Hepatocyte (in vitro differentiated cells): ENCODE results near the gene RALGDS. TPM values are rescaled to one million over a fixed set of nuclear protein-coding genes. Genes with fewer than 3 reads are reported as not detected.

Experiments used
- DNase-seq: peaks from one replicate; pipeline ENCODE4 v3.0.0-alpha.2; 2016; ENCODE audit warnings: low spot score
- H2AFZ ChIP-seq: fragments of 200-600 bp; sonication (generic); 2 replicates; pipeline ENCODE4 v1.6.0; 2016; ENCODE audit warnings: antibody characterized with exemption, mild to moderate bottlenecking
- H3K27ac ChIP-seq: fragments of 200-600 bp; sonication (generic); 2 replicates; pipeline ENCODE4 v1.5.1; 2016; ENCODE audit warnings: mild to moderate bottlenecking
- H3K27me3 ChIP-seq: fragments of 200-600 bp; sonication (generic); 2 replicates; pipeline ENCODE4 v1.6.1; 2016
- H3K36me3 ChIP-seq: fragments of 200-600 bp; sonication (generic); replicated peaks from 2 replicates; pipeline ENCODE4 v1.5.1; 2016; ENCODE audit warnings: low read depth; ENCODE audit not compliant: insufficient read depth
- H3K4me1 ChIP-seq: fragments of 200-600 bp; sonication (generic); 2 replicates; pipeline ENCODE4 v1.5.1; 2016; ENCODE audit warnings: mild to moderate bottlenecking, moderate library complexity; ENCODE audit not compliant: insufficient read depth
- H3K4me2 ChIP-seq: fragments of 200-600 bp; sonication (generic); 2 replicates; pipeline ENCODE4 v1.6.0; 2016
- H3K4me3 ChIP-seq: fragments of 200-600 bp; sonication (generic); 2 replicates; pipeline ENCODE4 v1.5.1; 2016; ENCODE audit warnings: mild to moderate bottlenecking
- H3K79me2 ChIP-seq: fragments of 200-600 bp; sonication (generic); 2 replicates; pipeline ENCODE4 v1.6.0; 2017; ENCODE audit warnings: mild to moderate bottlenecking
- H3K9me2 ChIP-seq: fragments of 200-600 bp; sonication (generic); replicated peaks from 2 replicates; pipeline ENCODE4 v1.6.0; 2017; ENCODE audit warnings: mild to moderate bottlenecking; ENCODE audit not compliant: insufficient read depth
- H3K9me3 ChIP-seq: fragments of 200-600 bp; sonication (generic); 2 replicates; pipeline ENCODE4 v1.5.1; 2016; ENCODE audit warnings: low read depth, mild to moderate bottlenecking
- H4K20me1 ChIP-seq: fragments of 200-600 bp; sonication (generic); 2 replicates; pipeline ENCODE4 v1.6.0; 2016; ENCODE audit warnings: mild to moderate bottlenecking; ENCODE audit not compliant: insufficient read depth, poor library complexity, severe bottlenecking
- EZH2 ChIP-seq: fragments of 200-600 bp; sonication (generic); IDR thresholded peaks from 2 replicates; pipeline ENCODE4 v1.6.1; 2016; ENCODE audit warnings: antibody characterized with exemption, mild to moderate bottlenecking, borderline replicate concordance
- EZH2phosphoT487 ChIP-seq: fragments of 200-600 bp; sonication (generic); IDR thresholded peaks from one replicate; pipeline ENCODE4 v1.6.1; 2018; ENCODE audit warnings: antibody characterized with exemption, mild to moderate bottlenecking, low read depth, moderate library complexity; ENCODE audit not compliant: unreplicated experiment, severe bottlenecking
- WGBS: methylation state at CpG from one replicate; pipeline ENCODE4 v1.1.6; 2016; ENCODE audit warnings: low lambda C conversion rate; ENCODE audit errors: missing lambda C conversion rate; 5-methylcytosine and 5-hydroxymethylcytosine counted together
- polyA plus RNA-seq: library from polyadenylated mRNA; unstranded; fragments of >200 nt; fragmentation: Nextera tagmentation; extraction: Ambion mirVana; gene quantifications from 2 replicates; pipeline ENCODE4 v1.2.1, GENCODE V29; 2016
- total RNA-seq: library from RNA; depleted of rRNA; stranded (reverse); fragments of >200 nt; gene quantifications from 2 replicates; pipeline ENCODE4 v1.2.3, GENCODE V29; 2014
- TF ChIP-seq, protein P1 (sequence below): fragments of 200-600 bp; sonication (generic); IDR thresholded peaks from 2 replicates; pipeline ENCODE4 v1.5.1; 2016; ENCODE audit warnings: antibody characterized with exemption, mild to moderate bottlenecking; ENCODE audit not compliant: poor library complexity

The RALGDS gene
- total and polyA plus RNA-seq, 2 experiments from 2014 or later: 26.9 to 48.0 TPM

DNA sequence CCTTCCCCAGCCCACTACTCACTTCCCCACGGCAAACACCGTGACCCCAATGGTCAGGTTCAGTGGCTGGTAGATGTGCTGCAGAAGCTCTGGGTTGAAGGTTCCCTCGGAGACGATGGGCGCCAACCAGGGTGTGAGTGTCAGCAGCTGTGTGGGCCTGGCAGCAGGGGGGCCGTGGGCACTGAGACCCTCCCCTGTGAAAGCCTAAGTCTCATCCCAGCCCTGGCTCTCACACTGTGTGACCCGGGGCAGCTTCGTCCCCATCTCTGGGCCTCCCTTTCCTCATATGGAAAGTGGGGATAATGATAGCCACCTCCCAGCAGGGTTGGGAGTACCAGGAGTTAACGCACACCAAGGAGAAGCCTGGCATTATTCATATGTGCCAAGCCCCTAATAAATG, 34.1 kb upstream of the RALGDS start:
- H4K20me1 ChIP-seq: no peaks in the 10 kb centered on the region
- no peaks in the 10 kb centered on the region for H3K36me3 ChIP-seq
- no peaks in the 10 kb centered on the region for H3K9me3 ChIP-seq
- H3K4me3 ChIP-seq: no peak overlapping the region
- DNase-seq: no peak
- WGBS: 91% methylated on average over 9 of the region's 9 CpGs
- H3K27me3 ChIP-seq: no peaks in the 10 kb centered on the region
- H3K4me2 ChIP-seq: no peak overlapping the region
- TF ChIP-seq EZH2phosphoT487 (no peak), EZH2 (no peak)
- TF ChIP-seq, protein P1, sequence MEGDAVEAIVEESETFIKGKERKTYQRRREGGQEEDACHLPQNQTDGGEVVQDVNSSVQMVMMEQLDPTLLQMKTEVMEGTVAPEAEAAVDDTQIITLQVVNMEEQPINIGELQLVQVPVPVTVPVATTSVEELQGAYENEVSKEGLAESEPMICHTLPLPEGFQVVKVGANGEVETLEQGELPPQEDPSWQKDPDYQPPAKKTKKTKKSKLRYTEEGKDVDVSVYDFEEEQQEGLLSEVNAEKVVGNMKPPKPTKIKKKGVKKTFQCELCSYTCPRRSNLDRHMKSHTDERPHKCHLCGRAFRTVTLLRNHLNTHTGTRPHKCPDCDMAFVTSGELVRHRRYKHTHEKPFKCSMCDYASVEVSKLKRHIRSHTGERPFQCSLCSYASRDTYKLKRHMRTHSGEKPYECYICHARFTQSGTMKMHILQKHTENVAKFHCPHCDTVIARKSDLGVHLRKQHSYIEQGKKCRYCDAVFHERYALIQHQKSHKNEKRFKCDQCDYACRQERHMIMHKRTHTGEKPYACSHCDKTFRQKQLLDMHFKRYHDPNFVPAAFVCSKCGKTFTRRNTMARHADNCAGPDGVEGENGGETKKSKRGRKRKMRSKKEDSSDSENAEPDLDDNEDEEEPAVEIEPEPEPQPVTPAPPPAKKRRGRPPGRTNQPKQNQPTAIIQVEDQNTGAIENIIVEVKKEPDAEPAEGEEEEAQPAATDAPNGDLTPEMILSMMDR: no peak
- no peaks in the 10 kb centered on the region for H3K9me2 ChIP-seq
- no peaks in the 10 kb centered on the region for H3K4me1 ChIP-seq
- H2AFZ ChIP-seq: no peak overlapping the region
- H3K27ac ChIP-seq: no peak overlapping the region
- H3K79me2 ChIP-seq: no peaks in the 10 kb centered on the region

DNA sequence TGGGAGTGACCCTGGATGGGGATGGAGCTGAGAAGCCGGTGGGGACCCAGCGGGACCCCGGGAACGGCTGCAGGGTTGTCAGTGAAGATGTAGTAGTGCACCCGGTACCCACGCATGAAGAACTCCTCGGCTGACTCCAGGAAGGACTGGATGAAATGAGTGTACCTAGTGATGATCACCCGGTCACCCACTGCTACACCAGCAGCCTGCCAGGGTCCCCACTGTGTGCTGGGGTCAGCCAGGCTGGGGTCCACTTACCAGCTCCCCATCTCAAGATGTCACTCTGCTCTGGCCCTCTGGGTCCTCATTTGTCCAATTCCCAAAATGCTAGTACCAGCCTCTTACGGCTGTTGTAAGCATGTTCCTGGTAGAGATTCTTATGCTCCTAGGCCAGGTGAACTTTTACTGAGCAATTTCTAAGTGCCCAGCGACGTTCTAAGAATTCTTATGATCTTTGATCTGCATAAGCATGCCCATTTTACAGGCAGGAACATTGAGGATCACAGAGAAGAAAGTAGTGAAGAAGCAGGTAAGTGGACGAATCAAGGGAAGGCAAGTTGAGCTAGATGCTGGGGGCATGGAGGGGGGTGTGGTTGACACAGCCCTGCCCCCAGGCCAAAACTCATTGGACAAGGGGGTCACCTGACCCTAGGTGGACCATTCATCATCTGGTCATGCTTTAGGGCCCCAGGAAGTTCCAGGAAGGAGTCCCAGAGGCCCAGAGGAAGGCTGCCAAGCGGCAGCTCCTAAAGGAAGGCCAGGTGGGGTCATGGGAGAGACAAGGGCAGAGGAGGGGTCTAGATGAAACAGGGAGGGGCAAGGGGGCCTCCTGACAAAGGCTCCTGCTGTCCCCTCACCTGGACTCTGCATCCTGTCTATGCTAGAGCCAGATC, 33.3 kb upstream of the RALGDS start:
- Histone ChIP-seq H4K20me1 (no peaks in the 10 kb centered on the region), H3K4me1 (no peaks in the 10 kb centered on the region), H3K27ac (no peak overlapping the region), H3K9me2 (no peaks in the 10 kb centered on the region), H3K4me2 (no peak overlapping the region), H3K9me3 (no peaks in the 10 kb centered on the region), H3K79me2 (no peaks in the 10 kb centered on the region), H3K36me3 (no peaks in the 10 kb centered on the region), H3K4me3 (no peak overlapping the region), H3K27me3 (no peaks in the 10 kb centered on the region), H2AFZ (no peak overlapping the region)
- TF ChIP-seq EZH2: no peak
- TF ChIP-seq, protein P1: no peak
- 92% methylated on average over 13 of the region's 13 CpGs for WGBS
- no peak for DNase-seq

DNA sequence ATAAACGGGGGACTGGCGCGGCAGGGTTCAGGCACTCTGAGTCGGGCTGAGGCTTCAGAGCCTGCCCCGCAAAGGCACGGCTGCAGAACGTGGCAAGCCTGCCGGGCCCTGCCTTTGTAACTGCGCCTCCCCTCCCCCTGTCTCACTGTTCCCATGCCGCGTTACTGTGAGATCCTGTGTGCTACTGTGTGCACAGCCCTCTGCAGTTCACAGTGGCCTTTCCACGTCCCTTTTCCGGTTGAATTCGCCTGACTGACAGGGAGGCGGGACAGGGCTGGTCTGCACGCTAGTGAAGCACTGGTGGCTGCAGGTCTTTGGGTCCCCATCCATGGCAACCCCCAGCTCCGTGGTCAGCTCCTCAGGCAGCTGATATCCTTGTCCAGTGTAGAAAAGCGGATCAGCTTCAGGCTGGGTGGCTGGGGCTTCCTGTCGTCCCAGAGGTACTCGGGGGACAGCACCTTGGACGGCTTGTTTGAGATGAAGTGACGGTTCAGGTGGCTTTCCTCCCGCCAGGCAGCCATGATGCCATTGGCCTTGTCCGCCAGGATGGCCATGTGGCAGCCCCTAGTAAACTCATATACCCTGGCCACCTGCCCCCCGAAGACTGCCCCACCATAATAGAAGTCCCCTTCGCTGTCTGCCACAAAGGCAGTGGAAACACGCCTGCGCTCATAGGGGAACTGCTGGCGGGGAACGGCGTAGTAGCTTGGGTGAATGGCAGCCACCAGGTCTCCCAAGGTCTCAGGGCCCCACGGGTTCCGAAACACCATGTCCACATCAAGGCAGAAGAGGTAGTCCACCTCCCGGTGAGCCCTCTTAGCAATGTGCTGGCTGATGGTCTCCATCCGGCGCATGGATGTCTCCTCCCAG, 32.4 kb upstream of the RALGDS start:
- Histone ChIP-seq H3K9me3 (no peaks in the 10 kb centered on the region), H2AFZ (no peak overlapping the region), H3K36me3 (no peaks in the 10 kb centered on the region), H3K4me1 (no peaks in the 10 kb centered on the region), H3K27me3 (no peaks in the 10 kb centered on the region), H3K9me2 (no peaks in the 10 kb centered on the region), H3K27ac (no peak overlapping the region), H3K4me3 (no peak overlapping the region), H3K4me2 (no peak overlapping the region), H3K79me2 (no peaks in the 10 kb centered on the region), H4K20me1 (no peaks in the 10 kb centered on the region)
- 92% methylated on average over 36 of the region's 36 CpGs for WGBS
- TF ChIP-seq EZH2phosphoT487: no peak
- no peak for TF ChIP-seq EZH2
- TF ChIP-seq, protein P1: no peak
- DNase-seq: no peak
